ENCODE results near the gene AGAP1.

AGAP1 gene

GRCh38 chr2:235511187-235511661 lies 17.4 kb downstream of the AGAP1 start:
- DNase-seq: no peak

- DNase-seq: no peak
These were observed 18.2 kb downstream of the AGAP1 start for GRCh38 chr2:235511751-235512698.

GRCh38 chr2:235512699-235513053 lies 18.8 kb downstream of the AGAP1 start:
- no peak for DNase-seq

DNA sequence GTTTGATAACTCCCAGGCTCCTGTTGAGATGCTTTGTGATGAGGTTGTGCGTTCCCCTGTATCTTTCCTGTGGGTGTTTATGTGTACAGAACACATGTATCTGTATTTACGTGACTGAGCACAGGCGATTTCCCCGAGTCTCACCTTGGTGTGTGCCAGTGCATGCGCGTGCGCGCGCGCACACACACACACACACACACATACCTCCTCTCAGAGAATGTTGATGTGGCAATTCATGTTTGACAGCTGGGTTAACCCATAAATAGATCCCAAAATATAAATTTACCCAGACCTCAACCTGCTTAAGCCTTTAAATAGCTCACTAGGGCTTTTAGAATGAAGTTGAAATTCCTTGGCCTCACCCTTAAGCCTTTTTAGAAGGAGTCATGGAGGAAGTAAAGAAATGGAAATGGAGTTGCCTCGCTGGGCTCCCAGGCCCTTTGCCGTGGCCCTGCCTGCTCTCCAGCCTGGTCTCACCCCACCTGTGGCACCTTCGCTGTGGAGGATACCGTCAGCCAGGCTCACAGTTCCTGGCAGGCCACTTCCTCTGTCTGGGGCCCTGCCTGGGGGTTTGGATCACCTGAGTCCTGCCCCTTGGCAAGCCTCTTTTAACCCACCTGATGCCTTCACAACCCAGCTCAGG lies 20.3 kb downstream of the AGAP1 start:
- DNase-seq: no peak

GRCh38 chr2:235514627-235515363 lies 21.0 kb downstream of the AGAP1 start:
- DNase-seq: no peak

- no peak for DNase-seq
These were observed 21.5 kb downstream of the AGAP1 start for GRCh38 chr2:235515364-235515742.

DNA sequence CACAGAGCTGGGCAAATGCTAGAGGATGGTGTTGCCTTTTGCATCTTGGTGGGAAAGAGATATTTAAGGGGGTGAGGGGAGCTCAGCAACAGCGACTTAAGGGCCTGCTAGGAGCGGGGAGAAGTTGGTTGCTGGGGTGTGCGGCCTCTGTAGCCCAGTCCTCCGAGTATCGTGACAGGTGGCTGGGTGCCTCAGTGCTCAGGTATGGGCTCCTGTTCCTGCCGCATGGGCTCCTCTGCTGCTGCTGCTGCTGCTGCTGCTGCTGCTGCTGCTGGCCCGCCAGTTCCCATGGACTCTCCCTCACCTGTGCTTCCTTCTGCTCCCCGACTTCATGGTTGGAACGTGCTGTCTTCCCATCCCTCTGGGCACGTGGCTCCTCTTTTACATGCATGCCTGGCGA lies 22.0 kb downstream of the AGAP1 start:
- no peak for DNase-seq

DNA sequence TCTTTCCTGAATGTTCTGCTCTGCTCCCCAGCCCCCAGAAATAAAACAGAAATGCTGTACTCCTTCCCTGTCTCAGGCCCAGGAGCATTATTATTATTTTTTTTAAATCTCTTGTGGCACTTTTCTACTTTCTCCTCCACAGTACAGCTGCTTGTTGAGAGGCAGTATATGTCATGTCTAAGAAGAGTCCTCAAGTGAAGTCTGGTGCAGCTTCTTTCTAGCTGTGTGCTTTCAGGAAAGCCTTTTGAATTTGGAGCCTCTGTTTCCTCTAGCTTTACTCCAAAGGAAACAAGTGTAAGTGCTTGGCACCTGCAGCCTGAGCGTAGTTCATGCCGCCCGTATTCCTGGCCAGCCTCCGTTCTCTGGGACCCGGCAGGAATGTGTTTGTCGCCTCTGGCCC lies 22.4 kb downstream of the AGAP1 start:
- DNase-seq: no peak

- no peak for DNase-seq
These were observed 24.7 kb downstream of the AGAP1 start for GRCh38 chr2:235518322-235519090.

DNA sequence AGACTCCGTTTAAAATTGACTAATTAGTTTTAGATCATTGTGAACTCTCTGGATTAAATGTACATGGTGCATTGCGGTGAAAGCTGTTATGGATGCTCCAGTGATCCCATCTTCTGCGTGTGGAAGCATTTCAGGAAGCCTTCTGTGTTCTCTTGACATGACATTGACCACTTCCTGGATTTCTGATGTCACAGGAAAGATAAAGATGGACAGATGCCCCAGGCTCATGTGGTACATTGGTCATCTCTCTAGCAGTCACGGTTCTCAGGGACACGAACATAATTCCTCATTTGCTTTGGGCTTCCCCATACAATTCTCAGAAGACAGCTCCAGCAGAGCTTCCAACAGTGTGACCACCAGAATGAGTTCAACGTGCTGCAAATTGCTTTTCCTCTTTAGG lies 26.9 kb downstream of the AGAP1 start:
- no peak for DNase-seq

DNA sequence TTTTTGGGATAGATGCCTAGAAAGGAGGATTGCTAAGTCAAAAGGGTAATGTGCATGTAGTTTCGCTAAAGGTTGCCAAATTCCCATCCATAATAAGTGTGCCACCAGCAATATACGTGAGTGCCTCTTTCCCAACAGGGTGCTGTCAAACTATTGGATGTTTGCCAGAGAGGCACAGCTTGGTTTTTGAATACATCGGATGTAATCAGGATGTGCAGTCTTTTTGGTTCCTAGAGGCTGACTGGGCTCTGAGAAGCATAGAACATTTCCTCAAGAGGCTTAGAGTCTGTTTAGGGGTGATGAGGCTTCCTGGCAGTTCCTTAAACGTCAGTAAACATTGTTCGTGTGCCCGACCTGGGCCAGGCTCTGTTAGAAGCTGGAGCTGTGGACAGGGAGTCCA lies 28.0 kb downstream of the AGAP1 start:
- no peak for DNase-seq

GRCh38 chr2:235523021-235523420 lies 29.2 kb downstream of the AGAP1 start:
- no peak for DNase-seq

GRCh38 chr2:235523486-235524150 lies 29.8 kb downstream of the AGAP1 start:
- no peak for DNase-seq

GRCh38 chr2:235526166-235526565 lies 32.3 kb downstream of the AGAP1 start:
- DNase-seq: no peak

DNA sequence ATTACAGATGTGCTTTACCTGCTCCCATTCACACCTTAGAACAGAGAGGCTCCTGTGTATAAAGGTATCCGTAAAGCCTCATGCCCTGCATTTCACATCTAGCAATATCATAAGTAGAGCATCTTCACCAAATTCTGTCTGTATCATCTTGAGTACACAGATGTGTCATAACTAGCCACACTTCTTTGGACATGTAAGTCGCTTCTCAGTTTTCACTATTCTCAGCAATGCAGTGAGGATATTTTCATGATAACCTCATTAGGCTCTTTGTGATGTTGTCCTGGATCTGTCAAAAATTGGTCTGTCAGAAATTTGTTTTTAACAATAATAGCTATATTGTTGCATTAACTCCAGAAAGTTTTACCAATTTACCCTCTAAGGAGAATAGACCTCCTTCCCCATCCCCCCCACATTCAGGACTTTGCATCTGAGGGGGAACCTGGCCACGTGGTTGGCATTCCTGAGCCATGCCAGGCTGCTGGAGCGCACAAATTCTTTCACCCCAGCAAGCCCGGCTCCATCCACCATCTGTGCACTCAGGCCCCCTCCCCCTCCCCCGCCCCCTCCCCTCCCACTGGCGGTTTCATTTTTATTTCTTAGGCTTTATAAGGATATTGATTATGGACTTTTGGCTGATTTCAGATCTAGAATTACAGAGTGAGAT lies 34.1 kb downstream of the AGAP1 start:
- DNase-seq: no peak

DNA sequence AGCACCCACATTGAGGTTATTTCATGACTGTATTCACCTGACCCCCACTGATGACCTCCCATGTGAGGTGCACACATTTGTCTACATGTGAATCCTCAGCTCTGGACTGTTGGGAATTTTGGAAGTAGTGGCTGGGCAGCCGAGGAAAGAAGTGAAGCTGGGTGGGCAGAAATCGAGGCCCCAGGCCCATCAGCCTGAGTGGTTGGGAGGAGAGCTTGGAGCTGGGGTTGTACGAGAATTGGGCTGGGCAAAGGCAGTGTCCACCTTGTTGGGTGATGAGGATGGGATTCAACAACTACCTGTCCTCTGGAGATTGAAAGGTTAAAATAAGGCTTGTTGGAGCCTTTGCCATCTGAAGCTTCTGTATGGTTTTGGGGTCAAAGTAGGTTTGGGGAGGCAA lies 35.8 kb downstream of the AGAP1 start:
- no peak for DNase-seq

- DNase-seq: no peak
These were observed 36.9 kb downstream of the AGAP1 start for GRCh38 chr2:235530735-235531134.

DNA sequence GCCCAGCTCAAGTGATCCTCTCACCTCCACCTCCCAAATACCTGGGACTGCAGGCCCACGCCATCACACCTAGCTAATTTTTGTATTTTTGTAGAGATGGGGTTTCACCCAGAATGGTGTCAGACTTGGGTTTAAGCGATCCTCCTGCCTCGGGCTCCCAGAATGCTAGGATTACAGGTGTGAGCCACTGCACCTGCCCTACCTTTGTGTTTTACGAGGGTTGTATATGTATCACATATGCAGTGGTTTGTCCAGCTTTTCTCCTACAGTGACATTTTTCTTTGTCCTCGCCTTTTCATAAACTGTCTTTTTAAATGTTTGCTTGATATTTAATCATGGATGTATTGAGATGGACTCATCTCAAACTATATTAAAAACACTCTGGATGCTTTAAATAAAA lies 38.5 kb downstream of the AGAP1 start:
- DNase-seq: no peak

DNA sequence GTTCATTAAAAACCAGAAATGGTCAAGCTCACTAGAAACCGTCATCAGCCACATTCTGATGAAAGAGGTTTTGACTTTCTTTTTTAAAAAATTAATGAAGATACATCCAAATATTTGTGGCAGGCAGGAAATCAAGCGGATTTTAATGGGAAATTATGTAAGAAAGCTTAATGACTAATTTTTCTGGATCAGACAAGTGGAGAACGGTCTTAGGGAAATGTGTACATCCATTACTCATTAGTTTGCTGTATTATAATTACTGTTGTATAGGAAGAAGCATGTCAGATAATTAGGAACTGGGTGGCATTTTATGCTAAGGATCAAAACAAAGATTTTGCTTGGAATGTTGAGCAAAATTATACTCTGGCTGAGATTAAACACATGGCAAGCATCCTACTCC lies 39.4 kb downstream of the AGAP1 start:
- no peak for DNase-seq

GRCh38 chr2:235533616-235534385 lies 40.0 kb downstream of the AGAP1 start:
- DNase-seq: no peak

Measured in activated CD4-positive, alpha-beta T cell treated with anti-CD3 and anti-CD28 coated beads, Interleukin-2, Interleukin-6, amounts not matched to agents 100 ng/mL and 50 ng/mL, durations not matched to agents 16 hours and 8 hours (primary cell).